ENCODE results near the gene LYZL6. TPM values are rescaled to one million over a fixed set of nuclear protein-coding genes. Genes with fewer than 3 reads are reported as not detected.
"Not testable (repeated sequence)": the region's sequence is repeated elsewhere in the genome, so short reads cannot be mapped to it uniquely, and the experiment has no call there.

The LYZL6 gene
- polyA plus RNA-seq, 3 donors, result not detected

DNA sequence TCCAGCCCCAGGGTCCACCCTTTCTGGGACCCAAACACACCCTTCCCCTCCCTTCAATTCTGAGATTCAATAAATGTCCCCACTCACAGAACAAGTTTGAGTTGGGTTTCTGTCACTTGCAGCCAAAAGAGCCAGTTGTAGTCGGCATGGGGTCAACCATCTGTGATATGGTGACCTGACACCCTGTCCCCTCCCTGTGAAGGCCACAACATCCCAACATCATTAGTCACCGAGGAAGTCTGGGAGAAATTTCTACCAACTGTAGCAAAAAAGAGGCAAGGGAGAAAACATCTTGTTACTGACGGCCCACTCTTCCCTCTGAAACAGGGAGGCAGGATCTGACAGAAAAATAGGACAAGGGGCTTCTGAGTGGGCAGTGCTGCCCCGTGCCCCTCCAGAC lies 638 bp upstream of the LYZL6 start:
- intact Hi-C loops (cut with micrococcal nuclease), result no loop called here
- no peaks in the 10 kb centered on the region for H3K9me3 Mint-ChIP-seq
- H3K27ac ChIP-seq (ENCODE audit: low read depth in 1 of 2, low read length in 2 of 2), result no peak overlapping the region
- no peaks in the 10 kb centered on the region for H3K9me3 ChIP-seq (replicated peaks in 1 of 2; ENCODE audit: control insufficient read depth in 1 of 2, insufficient read depth in 1 of 2, low read length in 2 of 2)
- peaks cover 1 to 5% (median 1%) of the 10 kb centered on the region in 3 donors for H3K27me3 Mint-ChIP-seq (ENCODE audit: low read depth in 3 of 3)
- no peak overlapping the region for H2AFZ ChIP-seq (ENCODE audit: insufficient read depth, low read depth, low read length, poor library complexity, severe bottlenecking)
- no peak overlapping the region for H3K4me2 ChIP-seq (replicated peaks; ENCODE audit: extremely low read depth, low read length, poor library complexity, severe bottlenecking)
- H3K4me3 ChIP-seq (replicated peaks in 1 of 3; ENCODE audit: low read depth in 2 of 3, low read length in 3 of 3), result no peak overlapping the region
- no peaks in the 10 kb centered on the region for H3K79me2 ChIP-seq (ENCODE audit: insufficient read depth, low read length)
- H3K36me3 Mint-ChIP-seq, result no peaks in the 10 kb centered on the region
- WGBS (ENCODE audit: insufficient coverage), result 65% methylated on average over 2 of the region's 4 CpGs
- no peak overlapping the region for H3K27ac Mint-ChIP-seq
- TF ChIP-seq, protein P1, sequence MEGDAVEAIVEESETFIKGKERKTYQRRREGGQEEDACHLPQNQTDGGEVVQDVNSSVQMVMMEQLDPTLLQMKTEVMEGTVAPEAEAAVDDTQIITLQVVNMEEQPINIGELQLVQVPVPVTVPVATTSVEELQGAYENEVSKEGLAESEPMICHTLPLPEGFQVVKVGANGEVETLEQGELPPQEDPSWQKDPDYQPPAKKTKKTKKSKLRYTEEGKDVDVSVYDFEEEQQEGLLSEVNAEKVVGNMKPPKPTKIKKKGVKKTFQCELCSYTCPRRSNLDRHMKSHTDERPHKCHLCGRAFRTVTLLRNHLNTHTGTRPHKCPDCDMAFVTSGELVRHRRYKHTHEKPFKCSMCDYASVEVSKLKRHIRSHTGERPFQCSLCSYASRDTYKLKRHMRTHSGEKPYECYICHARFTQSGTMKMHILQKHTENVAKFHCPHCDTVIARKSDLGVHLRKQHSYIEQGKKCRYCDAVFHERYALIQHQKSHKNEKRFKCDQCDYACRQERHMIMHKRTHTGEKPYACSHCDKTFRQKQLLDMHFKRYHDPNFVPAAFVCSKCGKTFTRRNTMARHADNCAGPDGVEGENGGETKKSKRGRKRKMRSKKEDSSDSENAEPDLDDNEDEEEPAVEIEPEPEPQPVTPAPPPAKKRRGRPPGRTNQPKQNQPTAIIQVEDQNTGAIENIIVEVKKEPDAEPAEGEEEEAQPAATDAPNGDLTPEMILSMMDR (IDR thresholded peaks at IDR 0.05), result no peak
- no peak overlapping the region for H3K4me3 Mint-ChIP-seq
- H3K27me3 ChIP-seq (ENCODE audit: control insufficient read depth in 2 of 2, insufficient read depth in 2 of 2, low read length in 2 of 2), result no peaks in the 10 kb centered on the region
- H3K9ac ChIP-seq (ENCODE audit: insufficient read depth, low read length, poor library complexity, severe bottlenecking), result no peak overlapping the region
- no peaks in the 10 kb centered on the region for H3K4me1 Mint-ChIP-seq
- no peaks in the 10 kb centered on the region for H3K4me1 ChIP-seq (ENCODE audit: control insufficient read depth in 1 of 2, insufficient read depth in 2 of 2, low read length in 2 of 2)
- no peak for DNase-seq
- H3K36me3 ChIP-seq (replicated peaks in 1 of 2; ENCODE audit: control insufficient read depth in 1 of 2, insufficient read depth in 2 of 2, low read length in 2 of 2), result no peaks in the 10 kb centered on the region
- H4K20me1 ChIP-seq (ENCODE audit: insufficient read depth, low read length), result no peaks in the 10 kb centered on the region

DNA sequence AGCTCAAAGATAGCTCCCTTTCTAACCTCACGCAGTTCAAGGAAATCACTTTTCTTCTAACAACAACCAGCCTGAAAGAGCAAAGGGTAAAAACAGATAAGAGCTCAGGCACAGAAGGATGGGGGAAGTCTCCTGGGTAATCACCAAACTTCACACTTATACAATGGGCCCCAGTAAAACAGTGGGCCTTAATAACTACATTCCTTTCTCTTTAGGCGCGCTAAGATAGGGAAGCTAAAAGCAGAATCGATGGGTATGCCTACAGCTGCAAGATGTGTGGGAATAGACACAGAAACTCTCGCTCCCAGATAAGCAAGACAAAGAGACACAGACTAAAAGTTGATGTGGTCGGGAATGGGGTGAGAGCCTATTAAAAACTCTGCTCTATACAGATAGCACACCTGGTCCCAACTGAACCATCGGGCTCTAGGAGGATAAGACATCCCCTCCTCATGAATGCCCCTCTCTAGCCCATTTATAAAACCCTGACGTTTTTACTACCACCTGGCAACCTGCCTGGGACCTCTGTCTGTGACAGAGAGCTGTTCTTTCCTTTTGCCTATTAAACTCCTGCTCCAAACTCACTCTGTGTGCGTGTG lies 826 bp downstream of the LYZL6 start:
- peaks cover 1 to 5% (median 1%) of the 10 kb centered on the region in 3 donors for H3K27me3 Mint-ChIP-seq (ENCODE audit: low read depth in 3 of 3)
- Histone ChIP-seq H3K36me3 (replicated peaks in 1 of 2; ENCODE audit: control insufficient read depth in 1 of 2, insufficient read depth in 2 of 2, low read length in 2 of 2) (no peaks in the 10 kb centered on the region), H3K4me1 (ENCODE audit: control insufficient read depth in 1 of 2, insufficient read depth in 2 of 2, low read length in 2 of 2) (no peaks in the 10 kb centered on the region), H4K20me1 (ENCODE audit: insufficient read depth, low read length) (no peaks in the 10 kb centered on the region), H3K4me2 (replicated peaks; ENCODE audit: extremely low read depth, low read length, poor library complexity, severe bottlenecking) (no peak overlapping the region), H3K27ac (ENCODE audit: low read depth in 1 of 2, low read length in 2 of 2) (no peak overlapping the region), H3K4me3 (replicated peaks in 1 of 3; ENCODE audit: low read depth in 2 of 3, low read length in 3 of 3) (no peak overlapping the region), H3K9me3 (replicated peaks in 1 of 2; ENCODE audit: control insufficient read depth in 1 of 2, insufficient read depth in 1 of 2, low read length in 2 of 2) (no peaks in the 10 kb centered on the region), H3K9ac (ENCODE audit: insufficient read depth, low read length, poor library complexity, severe bottlenecking) (no peak overlapping the region), H2AFZ (ENCODE audit: insufficient read depth, low read depth, low read length, poor library complexity, severe bottlenecking) (no peak overlapping the region), H3K79me2 (ENCODE audit: insufficient read depth, low read length) (no peaks in the 10 kb centered on the region), H3K27me3 (ENCODE audit: control insufficient read depth in 2 of 2, insufficient read depth in 2 of 2, low read length in 2 of 2) (no peaks in the 10 kb centered on the region)
- WGBS (ENCODE audit: insufficient coverage), result 54% methylated on average over 3 of the region's 9 CpGs
- no peak overlapping the region for H3K4me3 Mint-ChIP-seq
- H3K4me1 Mint-ChIP-seq, result no peaks in the 10 kb centered on the region
- no peak for DNase-seq
- peaks cover 0 to 2% (median 0%) of the 10 kb centered on the region in 7 donors for H3K9me3 Mint-ChIP-seq
- intact Hi-C loops (cut with micrococcal nuclease), result no loop called here
- TF ChIP-seq, protein P1 (IDR thresholded peaks at IDR 0.05), result no peak
- H3K27ac Mint-ChIP-seq, result no peak overlapping the region
- no peaks in the 10 kb centered on the region for H3K36me3 Mint-ChIP-seq

DNA sequence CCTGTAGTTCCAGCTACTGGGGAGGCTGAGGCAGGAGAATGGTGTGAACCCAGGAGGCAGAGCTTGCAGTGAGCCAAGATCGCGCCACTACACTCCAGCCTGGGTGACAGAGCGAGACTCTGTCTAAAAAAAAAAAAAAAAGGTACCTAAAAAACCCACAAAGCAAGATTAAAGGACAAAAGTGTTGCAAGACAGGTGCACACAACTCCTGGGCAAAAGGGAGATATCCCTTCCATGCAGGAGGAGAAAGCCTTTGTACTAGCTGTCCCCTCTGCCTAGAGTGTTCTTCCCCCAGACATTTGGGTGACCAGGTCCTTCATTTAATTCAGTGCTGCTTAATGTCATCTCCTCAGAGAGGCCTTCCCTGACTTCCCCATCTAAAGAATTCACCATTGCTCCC lies 5.0 kb downstream of the LYZL6 start:
- H3K27me3 ChIP-seq (ENCODE audit: control insufficient read depth in 2 of 2, insufficient read depth in 2 of 2, low read length in 2 of 2); H3K9me3 Mint-ChIP-seq; H3K36me3 Mint-ChIP-seq; H3K79me2 ChIP-seq (ENCODE audit: insufficient read depth, low read length); H3K4me1 ChIP-seq (ENCODE audit: control insufficient read depth in 1 of 2, insufficient read depth in 2 of 2, low read length in 2 of 2); DNase-seq; intact Hi-C loops (cut with micrococcal nuclease); H4K20me1 ChIP-seq (ENCODE audit: insufficient read depth, low read length); H3K9me3 ChIP-seq (replicated peaks in 1 of 2; ENCODE audit: control insufficient read depth in 1 of 2, insufficient read depth in 1 of 2, low read length in 2 of 2); H2AFZ ChIP-seq (ENCODE audit: insufficient read depth, low read depth, low read length, poor library complexity, severe bottlenecking); H3K4me1 Mint-ChIP-seq; H3K4me3 ChIP-seq (replicated peaks in 1 of 3; ENCODE audit: low read depth in 2 of 3, low read length in 3 of 3); H3K27ac ChIP-seq (ENCODE audit: low read depth in 1 of 2, low read length in 2 of 2); H3K4me3 Mint-ChIP-seq; H3K36me3 ChIP-seq (replicated peaks in 1 of 2; ENCODE audit: control insufficient read depth in 1 of 2, insufficient read depth in 2 of 2, low read length in 2 of 2); H3K4me2 ChIP-seq (replicated peaks; ENCODE audit: extremely low read depth, low read length, poor library complexity, severe bottlenecking); H3K27me3 Mint-ChIP-seq (ENCODE audit: low read depth in 3 of 3); H3K9ac ChIP-seq (ENCODE audit: insufficient read depth, low read length, poor library complexity, severe bottlenecking): not testable (repeated sequence)
- WGBS (ENCODE audit: insufficient coverage), result 100% methylated on average over 1 of the region's 3 CpGs
- H3K27ac Mint-ChIP-seq, result peak overlapping the region in 1 of 7 donors; percentile 12

Data from CD14-positive monocyte (primary cell).